Activated naive CD4-positive, alpha-beta T cell treated with anti-CD3 and anti-CD28 coated beads, Interleukin-2, amount 10 ng/mL, durations not matched to agents 7 days and 5 days (primary cell): ENCODE measurements around the gene UVSSA.

Experiments
- CTCF ChIA-PET: fragments of 350-600 bp; sonication (Branson Sonifier 250); formaldehyde crosslinking; loops from one replicate; lab custom pipeline; 2021; ENCODE audit warnings: antibody characterized with exemption; lab: Charles Lee
- DNase-seq: peaks from one replicate; pipeline ENCODE4 v3.0.0-alpha.2; 2020
- H3K27ac Mint-ChIP-seq: one replicate; pipeline ENCODE4 v1.8.0; 2021; ENCODE audit warnings: mild to moderate bottlenecking, moderate library complexity, mixed read lengths
- H3K27me3 Mint-ChIP-seq: one replicate; pipeline ENCODE4 v1.8.0; 2021; ENCODE audit warnings: mild to moderate bottlenecking, mixed read lengths
- H3K36me3 Mint-ChIP-seq: one replicate; pipeline ENCODE4 v1.8.0; 2021; ENCODE audit warnings: mixed read lengths
- H3K4me1 Mint-ChIP-seq: one replicate; pipeline ENCODE4 v1.8.0; 2021; ENCODE audit warnings: mixed read lengths
- H3K4me3 Mint-ChIP-seq: one replicate; pipeline ENCODE4 v1.8.0; 2021; ENCODE audit warnings: mild to moderate bottlenecking, moderate library complexity, mixed read lengths
- H3K9me3 Mint-ChIP-seq: one replicate; pipeline ENCODE4 v1.8.0; 2021; ENCODE audit warnings: mixed read lengths

UVSSA gene

DNA sequence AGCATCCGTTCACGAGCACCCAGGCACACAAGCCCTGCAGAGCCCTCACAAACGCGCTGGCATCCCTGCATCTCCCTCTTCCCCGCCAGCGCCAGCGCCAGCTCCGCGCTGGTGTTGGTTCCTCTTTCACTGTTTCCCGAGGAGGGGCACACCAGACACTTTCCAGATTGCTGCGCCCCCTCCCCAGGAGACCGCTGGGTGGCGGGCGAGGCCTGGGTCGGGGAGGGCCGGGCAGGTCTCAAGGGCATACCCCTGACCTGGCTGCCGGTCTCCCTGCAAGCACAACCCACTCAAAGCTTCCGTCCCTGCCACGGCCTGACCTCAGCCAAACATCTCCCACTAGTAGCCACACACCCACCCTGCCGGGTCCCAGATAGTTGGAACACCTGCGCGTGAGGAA is 61.4 kb downstream of the UVSSA start:
- H3K27me3 Mint-ChIP-seq, result peaks cover 96% of the 10 kb centered on the region
- H3K4me3 Mint-ChIP-seq, result peak overlapping the region; percentile 51
- peaks cover 7% of the 10 kb centered on the region for H3K36me3 Mint-ChIP-seq
- no peak for DNase-seq
- CTCF ChIA-PET, result no interaction called here
- H3K9me3 Mint-ChIP-seq, result peaks cover 2% of the 10 kb centered on the region
- H3K4me1 Mint-ChIP-seq, result peaks cover 2% of the 10 kb centered on the region
- H3K27ac Mint-ChIP-seq, result peak overlapping the region; percentile 52

DNA sequence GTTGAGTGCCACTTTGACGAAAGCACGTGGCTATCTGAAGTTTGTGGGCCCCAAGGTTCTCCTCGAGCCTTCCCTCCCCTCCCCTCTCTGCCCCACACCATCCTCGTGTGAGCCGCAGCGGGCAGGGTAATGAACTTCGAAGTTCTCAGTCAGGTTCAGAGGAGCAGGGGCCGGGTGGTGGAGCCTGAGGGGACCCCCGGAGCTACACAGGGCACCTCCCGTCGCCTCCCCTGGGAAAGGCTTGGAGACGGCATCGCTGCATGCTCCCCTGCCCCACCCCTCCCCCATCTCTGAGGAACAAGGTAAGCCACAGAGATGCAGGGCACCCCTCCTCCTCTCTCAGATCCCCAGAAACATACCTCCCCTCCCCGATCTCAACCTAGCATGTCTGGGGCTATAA is 62.1 kb downstream of the UVSSA start:
- Mint-ChIP-seq H3K27me3 (peaks cover 96% of the 10 kb centered on the region), H3K4me1 (peaks cover 2% of the 10 kb centered on the region), H3K27ac (no peak overlapping the region), H3K9me3 (peaks cover 2% of the 10 kb centered on the region), H3K36me3 (peaks cover 7% of the 10 kb centered on the region), H3K4me3 (no peak overlapping the region)
- CTCF ChIA-PET, result no interaction called here
- no peak for DNase-seq

DNA sequence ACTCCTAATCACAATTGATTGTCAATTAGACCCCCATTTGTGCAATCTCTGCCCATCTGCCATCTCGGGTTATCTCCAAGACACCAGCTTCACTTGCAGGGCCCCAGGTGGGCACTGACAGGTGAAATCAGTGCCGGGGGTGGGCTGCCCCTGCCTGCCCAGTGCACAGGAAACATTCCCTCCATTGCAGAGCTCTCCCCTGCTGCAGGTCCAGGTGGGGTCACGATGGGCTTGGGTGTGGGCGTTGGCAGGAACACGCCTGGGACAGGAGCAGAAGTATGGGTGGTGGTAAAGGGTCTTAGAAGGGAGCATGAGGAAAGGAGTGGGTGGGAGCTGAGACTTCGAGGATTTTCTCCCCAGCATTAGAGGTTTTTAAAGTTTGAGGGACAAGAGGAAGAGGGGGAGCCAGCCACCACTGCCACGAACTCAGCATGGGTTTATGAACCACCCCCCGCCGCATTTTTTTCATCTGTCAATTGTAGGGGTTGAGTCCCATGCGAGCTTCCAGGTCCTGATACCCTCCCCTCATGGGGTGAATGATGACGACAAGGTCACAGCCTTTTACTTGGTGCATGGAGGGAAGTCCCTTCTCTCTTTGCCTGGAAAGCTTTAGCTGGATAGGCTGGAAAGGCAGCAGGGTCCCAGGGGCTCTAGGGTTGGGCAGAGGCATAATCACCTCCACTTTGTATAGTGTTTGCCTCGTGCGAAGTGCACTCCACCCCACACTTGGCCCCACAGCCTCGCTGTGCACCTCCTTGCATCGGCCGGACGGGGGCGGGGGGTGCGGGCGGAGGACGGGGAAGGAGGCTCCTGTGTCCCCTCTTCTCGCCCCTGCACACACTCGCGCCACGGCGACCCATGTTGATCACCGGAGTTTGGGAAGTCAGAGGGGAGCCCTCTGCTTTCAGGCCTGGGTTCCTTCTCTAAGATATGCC is 62.8 kb downstream of the UVSSA start:
- no peak overlapping the region for H3K27ac Mint-ChIP-seq
- H3K9me3 Mint-ChIP-seq, result peaks cover 2% of the 10 kb centered on the region
- H3K4me1 Mint-ChIP-seq, result peaks cover 2% of the 10 kb centered on the region
- CTCF ChIA-PET, result no interaction called here
- H3K36me3 Mint-ChIP-seq, result peaks cover 7% of the 10 kb centered on the region
- DNase-seq, result no peak
- peaks cover 90% of the 10 kb centered on the region for H3K27me3 Mint-ChIP-seq
- no peak overlapping the region for H3K4me3 Mint-ChIP-seq

DNA sequence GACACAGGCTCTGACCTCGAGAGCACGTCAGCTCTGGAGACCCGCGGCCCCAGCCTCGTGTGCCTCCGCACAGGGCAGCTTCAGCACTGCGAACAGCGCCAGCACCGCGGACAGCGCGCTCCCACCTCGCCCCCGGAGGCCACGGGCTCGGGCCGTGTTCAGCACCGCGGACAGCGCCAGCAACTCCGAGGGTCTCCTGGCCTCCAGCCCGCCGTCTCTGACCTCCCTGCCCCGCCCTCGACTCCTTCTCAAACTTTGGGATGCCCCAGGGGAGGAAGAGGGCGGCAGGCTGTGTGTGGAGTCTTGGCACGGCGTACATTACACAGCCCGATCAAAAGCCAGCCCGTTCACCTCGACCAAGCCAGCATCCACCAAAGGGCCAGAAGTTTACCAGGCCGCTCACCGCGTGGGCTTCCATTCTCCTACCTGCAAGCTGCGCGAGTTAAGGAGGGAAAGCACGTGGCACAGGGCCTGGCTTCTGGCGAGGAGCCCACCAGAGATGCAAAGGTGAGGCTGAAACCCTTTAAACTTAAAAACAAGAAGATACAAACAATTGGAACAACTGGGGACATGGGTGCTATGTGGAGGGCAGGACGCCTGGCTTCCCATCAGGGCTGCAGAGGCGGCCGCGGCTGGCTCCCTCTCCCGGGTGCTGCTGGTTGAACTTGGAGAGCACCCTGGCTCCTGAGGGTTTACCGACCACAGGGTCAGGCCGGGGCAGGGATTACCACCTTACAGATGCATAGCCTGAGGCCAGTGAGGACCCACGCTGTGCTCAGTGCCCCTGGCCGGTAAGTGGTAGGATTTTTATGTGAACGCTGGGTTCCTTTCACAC is 63.7 kb downstream of the UVSSA start:
- Mint-ChIP-seq H3K36me3 (peaks cover 5% of the 10 kb centered on the region), H3K27me3 (peaks cover 89% of the 10 kb centered on the region), H3K4me1 (peaks cover 2% of the 10 kb centered on the region), H3K9me3 (peaks cover 2% of the 10 kb centered on the region), H3K4me3 (no peak overlapping the region), H3K27ac (no peak overlapping the region)
- CTCF ChIA-PET, result no interaction called here
- DNase-seq, result peak; percentile 73

DNA sequence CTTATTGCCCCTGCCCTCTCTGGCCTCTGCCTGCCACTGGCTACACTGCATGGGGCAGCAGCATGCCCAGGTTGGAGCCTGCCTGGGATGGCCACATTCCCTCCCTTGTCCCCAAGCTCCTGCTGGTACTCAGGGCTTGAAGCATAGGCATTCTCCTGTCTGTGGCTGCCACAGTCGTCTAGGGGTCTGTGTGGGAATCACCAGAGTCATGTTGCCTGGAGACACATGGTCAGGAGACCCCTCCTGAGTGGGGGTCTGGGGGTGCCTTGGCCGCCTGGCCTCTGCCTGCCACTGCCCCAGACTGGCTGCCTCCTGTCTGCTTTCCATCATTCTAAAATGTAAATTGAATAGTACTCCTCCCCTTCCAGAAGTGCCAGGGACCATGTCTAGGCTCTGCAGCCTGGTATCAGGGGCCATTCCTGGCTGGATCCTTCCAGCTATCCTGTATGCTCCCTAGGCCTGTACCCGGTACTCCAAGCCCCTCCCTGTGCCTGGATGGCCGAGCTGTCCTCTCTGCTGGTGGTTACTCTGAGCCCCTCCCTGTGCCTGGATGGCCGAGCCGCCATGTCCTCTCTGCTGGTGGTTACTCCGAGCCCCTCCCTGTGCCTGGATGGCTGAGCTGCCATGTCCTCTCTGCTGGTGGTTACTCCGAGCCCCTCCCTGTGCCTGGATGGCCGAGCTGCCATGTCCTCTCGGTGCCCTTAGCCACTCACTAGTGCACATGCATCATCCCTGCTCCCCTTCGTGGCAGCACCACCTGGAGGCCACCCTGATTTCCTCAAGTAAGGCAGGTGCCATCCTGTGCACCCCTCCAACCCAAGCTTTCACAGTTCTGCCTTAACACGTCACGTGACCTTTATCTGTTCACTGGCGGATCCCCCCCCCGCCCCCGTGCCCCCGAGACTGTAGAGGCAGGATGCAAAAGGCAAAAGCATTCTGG is 64.7 kb downstream of the UVSSA start:
- peaks cover 2% of the 10 kb centered on the region for H3K9me3 Mint-ChIP-seq
- CTCF ChIA-PET, result no interaction called here
- no peak for DNase-seq
- H3K4me3 Mint-ChIP-seq, result no peak overlapping the region
- no peak overlapping the region for H3K27ac Mint-ChIP-seq
- H3K27me3 Mint-ChIP-seq, result peaks cover 92% of the 10 kb centered on the region
- H3K4me1 Mint-ChIP-seq, result peaks cover 2% of the 10 kb centered on the region
- peaks cover 5% of the 10 kb centered on the region for H3K36me3 Mint-ChIP-seq

DNA sequence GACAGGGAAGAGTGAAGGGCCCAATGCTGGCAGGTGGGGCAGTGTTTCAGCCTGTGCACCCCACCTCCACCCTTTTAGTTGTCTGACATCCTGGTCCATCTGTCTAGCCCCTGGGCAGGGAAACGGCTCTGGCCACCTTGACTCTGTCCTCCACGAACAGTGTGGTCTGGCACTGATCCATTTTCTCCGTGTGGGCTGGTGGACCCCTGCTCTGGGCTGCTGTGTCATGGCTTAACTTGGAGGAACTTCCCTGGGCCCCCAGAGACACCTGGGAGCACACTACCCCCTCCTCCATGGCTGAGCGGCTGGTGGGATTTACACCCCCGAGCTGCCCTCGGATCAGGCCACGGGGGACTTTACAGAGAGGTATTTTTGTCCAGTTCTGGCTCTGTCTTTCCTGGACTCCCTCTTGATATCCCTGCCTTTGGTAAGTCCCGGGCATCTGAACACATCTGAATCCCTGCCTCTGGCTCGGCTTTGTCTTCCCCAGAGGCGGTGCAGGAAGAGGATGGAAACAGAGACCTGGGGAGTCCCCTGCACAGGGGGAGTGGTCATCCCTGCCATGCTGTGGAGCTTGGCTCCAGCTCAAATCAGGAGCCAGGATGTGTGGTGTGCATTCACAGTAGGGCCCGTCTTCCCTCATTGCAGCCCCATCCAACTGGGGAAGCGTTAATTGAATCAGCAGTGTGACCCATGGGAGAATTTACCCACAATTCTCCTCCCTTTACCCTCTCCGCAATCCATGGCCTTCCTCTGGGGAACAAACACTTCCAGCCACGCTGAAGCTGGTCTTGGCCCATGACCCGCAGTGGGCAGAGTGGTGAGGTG is 65.6 kb downstream of the UVSSA start:
- peaks cover 5% of the 10 kb centered on the region for H3K36me3 Mint-ChIP-seq
- peaks cover 2% of the 10 kb centered on the region for H3K4me1 Mint-ChIP-seq
- peaks cover 85% of the 10 kb centered on the region for H3K27me3 Mint-ChIP-seq
- CTCF ChIA-PET, result no interaction called here
- H3K9me3 Mint-ChIP-seq, result peaks cover 2% of the 10 kb centered on the region
- no peak for DNase-seq
- no peak overlapping the region for H3K4me3 Mint-ChIP-seq
- no peak overlapping the region for H3K27ac Mint-ChIP-seq

DNA sequence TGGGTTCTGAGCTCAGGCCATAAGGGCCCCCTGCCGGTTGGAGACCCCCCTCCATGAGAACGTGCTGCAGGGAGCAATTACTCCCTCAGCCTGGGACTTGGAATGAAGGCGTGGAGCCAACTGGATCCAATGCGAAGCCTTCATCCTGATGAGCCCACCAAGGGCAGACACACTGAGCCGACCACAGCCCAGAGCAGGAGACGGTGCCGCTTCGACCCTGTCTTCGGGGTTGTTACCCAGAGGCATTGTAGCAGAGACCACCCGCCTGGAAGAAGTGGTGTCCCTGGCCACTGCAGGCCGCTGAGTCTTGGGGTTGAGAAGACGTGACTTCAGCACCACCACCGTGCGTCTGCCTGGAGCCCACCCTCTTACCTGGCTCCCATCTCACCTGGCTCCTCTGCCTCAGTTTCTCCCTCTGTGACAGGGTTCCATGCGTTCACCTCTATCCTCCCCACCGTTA is 66.2 kb downstream of the UVSSA start:
- no peak overlapping the region for H3K4me3 Mint-ChIP-seq
- peaks cover 2% of the 10 kb centered on the region for H3K4me1 Mint-ChIP-seq
- H3K27ac Mint-ChIP-seq, result no peak overlapping the region
- peaks cover 2% of the 10 kb centered on the region for H3K9me3 Mint-ChIP-seq
- CTCF ChIA-PET, result no interaction called here
- no peak for DNase-seq
- H3K27me3 Mint-ChIP-seq, result peaks cover 79% of the 10 kb centered on the region
- peaks cover 3% of the 10 kb centered on the region for H3K36me3 Mint-ChIP-seq

DNA sequence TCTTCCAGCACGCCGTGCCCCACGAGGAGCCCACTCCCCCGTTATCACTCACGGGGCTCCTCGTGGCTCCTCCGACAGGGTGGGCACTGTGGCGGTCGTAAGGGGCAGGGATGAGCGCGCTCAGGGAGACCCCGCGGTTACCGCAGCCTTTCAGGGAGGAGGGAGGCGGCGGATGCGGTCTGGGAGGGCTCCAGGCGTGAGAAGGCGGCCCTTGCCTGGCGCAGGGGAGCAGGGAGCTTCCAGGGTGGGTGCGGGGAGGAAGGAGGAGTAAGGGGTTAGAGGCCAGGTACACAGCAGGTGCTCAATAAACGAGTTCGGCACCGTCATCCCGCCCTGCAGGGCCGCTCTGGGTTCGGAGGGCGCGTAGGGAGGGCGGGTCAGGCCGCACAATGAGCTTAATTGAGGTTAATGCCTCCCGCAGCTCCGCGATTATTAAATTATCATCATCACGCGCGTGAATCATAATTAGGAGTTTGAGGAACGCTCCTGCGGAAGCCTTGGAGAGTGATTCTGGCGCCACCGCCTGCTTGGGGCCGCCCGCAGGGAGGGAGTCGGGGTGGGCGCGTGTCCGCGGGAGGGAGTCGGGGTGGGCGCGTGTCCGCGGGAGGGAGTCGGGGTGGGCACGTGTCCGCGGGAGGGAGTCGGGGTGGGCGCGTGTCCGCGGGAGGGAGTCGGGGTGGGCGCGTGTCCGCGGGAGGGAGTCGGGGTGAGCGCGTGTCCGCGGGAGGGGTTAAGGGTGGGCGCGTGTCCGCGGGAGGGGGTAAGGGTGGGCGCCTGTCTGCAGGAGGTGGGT is 66.9 kb downstream of the UVSSA start:
- no peak for DNase-seq
- H3K9me3 Mint-ChIP-seq, result no peaks in the 10 kb centered on the region
- peaks cover 72% of the 10 kb centered on the region for H3K27me3 Mint-ChIP-seq
- CTCF ChIA-PET, result no interaction called here
- peak overlapping the region; percentile 33 for H3K27ac Mint-ChIP-seq
- H3K4me1 Mint-ChIP-seq, result no peaks in the 10 kb centered on the region
- H3K36me3 Mint-ChIP-seq, result no peaks in the 10 kb centered on the region
- no peak overlapping the region for H3K4me3 Mint-ChIP-seq

DNA sequence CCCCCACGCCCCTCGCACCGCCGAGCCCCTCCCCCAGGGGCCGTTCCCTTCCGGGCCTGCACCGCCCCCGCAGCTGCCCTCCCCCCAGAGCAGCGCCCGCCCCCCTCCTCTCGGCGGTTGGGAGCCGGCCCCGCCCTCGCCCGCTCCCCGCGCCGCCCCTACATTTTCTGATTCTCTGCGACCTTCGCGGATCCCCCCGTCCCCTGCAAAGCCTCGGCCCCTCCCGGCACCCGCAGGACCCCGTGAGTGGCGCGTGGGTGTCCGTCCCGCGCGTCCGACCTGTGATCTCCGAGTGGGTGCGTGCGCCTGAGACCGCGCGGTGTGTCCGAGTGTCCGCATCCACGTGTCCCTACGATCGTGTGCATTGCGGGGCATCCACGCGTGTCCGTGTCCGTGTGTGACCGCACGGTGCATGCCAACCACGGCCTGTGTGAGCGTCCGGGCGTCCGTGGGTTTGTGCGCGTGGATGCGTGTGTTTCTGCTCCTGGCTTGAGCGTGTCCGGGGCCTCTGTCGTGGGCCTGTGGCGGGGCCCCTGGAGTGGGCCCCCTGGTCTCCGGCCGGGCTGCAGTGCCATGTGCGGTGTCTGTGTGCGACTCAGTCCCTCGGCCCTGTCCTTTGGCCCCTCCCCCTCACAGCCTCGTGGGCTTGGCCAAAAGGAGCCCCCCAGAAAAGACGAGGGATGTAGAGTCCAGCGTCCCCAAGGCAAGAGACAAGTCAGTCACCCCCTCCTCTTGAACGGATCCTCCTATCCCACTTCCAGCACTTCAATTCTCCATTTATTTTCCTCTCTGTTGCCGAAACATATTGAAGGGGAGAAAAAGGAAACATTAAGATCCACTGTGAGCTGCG is 68.0 kb downstream of the UVSSA start:
- CTCF ChIA-PET, result no interaction called here
- Mint-ChIP-seq H3K9me3 (no peaks in the 10 kb centered on the region), H3K36me3 (no peaks in the 10 kb centered on the region), H3K4me3 (no peak overlapping the region), H3K27ac (peak overlapping the region; percentile 60), H3K27me3 (peaks cover 60% of the 10 kb centered on the region), H3K4me1 (no peaks in the 10 kb centered on the region)
- DNase-seq, result no peak

DNA sequence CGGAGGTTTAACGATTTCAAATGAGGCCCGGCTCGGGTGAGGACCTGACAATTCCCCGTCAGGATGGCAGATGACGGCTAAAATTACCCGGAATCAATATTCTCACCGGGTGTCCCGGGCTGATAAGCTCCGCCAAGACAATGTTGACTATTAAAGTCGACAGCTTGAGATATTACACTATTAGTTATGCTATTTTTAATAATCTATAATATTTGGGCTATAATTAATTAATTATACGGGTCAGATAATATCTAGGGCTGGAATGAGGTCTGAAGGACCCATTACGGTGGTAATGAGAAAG is 68.6 kb downstream of the UVSSA start:
- no peaks in the 10 kb centered on the region for H3K9me3 Mint-ChIP-seq
- H3K27ac Mint-ChIP-seq, result peak overlapping the region; percentile 60
- no peaks in the 10 kb centered on the region for H3K36me3 Mint-ChIP-seq
- CTCF ChIA-PET, result no interaction called here
- no peak overlapping the region for H3K4me3 Mint-ChIP-seq
- H3K4me1 Mint-ChIP-seq, result no peaks in the 10 kb centered on the region
- no peak for DNase-seq
- H3K27me3 Mint-ChIP-seq, result peaks cover 55% of the 10 kb centered on the region

DNA sequence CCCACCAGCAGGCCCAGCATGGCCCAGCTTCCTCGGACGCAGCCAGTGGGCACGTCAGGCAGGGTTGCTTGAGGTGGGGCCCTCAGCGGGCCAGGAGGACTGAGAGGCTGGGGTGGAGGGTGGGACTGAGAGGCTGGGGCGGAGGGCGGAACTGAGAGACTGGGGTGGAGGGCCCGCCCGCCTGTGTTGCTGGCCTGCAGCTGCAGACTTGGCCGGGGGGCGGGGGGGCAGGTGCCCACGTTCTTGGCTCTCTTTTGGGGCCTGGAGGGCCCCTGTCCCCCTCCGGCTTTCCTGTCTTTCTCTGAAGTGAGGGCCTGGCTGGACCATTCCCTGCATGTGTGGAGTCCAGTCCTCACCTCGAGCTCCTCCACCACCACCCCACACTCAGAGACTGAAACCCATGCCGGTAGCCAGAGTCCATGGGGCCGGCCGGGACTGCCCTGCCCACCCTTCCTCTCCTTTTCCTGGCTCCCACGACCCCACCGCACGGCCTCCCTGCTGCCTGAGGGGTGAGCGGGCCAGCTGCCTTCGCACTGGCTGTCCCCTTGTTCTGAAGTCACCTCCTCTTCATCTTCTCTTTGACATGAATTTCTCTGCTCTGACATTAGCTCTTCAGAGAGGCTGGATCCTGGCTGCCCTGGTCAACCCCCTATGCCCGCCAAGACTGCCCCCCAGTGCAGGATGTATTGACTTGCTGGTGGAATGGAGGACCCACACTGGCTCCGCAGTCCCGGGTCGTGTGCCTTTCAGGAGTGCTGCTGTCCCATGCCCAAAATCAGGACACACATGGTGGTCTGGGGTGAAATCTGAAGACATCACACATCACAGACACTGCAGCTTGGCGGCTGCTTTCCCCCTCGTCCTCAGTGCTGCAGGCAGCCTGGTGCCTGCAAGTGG is 69.3 kb downstream of the UVSSA start:
- CTCF ChIA-PET, result no interaction called here
- H3K27ac Mint-ChIP-seq, result no peak overlapping the region
- no peaks in the 10 kb centered on the region for H3K4me1 Mint-ChIP-seq
- no peak for DNase-seq
- peaks cover 52% of the 10 kb centered on the region for H3K27me3 Mint-ChIP-seq
- H3K4me3 Mint-ChIP-seq, result no peak overlapping the region
- no peaks in the 10 kb centered on the region for H3K36me3 Mint-ChIP-seq
- no peaks in the 10 kb centered on the region for H3K9me3 Mint-ChIP-seq
